ENCODE data around the gene ADAMTS19.

The ADAMTS19 gene

DNA sequence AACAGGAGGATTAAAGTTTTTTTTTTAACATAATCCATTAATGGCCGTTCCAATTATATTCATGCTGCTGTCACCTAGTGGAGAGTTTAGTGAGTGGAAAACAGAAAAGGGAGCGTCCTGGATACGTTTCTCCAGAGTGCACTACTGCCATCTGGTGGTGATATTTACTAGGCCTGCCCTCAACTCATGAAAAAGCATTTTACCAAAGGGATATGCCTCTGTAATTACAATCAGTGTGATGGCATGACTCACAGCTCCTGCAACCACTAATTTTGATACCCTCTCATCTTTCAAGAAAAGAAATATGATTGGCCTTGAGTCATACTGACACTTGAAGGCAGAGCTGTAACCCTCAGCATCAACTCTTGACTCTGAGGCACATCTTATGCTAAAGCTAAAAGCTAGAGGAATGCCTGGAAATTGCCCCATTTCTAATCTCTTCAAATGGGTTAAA lies 307.9 kb downstream of the ADAMTS19 start:
- Histone ChIP-seq H3K36me3 (no peaks in the 10 kb centered on the region), H3K4me3 (no peak overlapping the region), H3K4me1 (peaks cover 0 to 4% (median 0%) of the 10 kb centered on the region in 4 donors), H3K9me3 (no peaks in the 10 kb centered on the region), H3K27me3 (no peaks in the 10 kb centered on the region), H3K27ac (no peak overlapping the region)
- intact Hi-C loops (cut with DNase I; ENCODE audit: low total_unique reads): loop anchor here (5.0 kb wide), 1 partner anchor 861 kb away; no protein-coding TSS in a partner anchor
- TF ChIP-seq, protein P1, sequence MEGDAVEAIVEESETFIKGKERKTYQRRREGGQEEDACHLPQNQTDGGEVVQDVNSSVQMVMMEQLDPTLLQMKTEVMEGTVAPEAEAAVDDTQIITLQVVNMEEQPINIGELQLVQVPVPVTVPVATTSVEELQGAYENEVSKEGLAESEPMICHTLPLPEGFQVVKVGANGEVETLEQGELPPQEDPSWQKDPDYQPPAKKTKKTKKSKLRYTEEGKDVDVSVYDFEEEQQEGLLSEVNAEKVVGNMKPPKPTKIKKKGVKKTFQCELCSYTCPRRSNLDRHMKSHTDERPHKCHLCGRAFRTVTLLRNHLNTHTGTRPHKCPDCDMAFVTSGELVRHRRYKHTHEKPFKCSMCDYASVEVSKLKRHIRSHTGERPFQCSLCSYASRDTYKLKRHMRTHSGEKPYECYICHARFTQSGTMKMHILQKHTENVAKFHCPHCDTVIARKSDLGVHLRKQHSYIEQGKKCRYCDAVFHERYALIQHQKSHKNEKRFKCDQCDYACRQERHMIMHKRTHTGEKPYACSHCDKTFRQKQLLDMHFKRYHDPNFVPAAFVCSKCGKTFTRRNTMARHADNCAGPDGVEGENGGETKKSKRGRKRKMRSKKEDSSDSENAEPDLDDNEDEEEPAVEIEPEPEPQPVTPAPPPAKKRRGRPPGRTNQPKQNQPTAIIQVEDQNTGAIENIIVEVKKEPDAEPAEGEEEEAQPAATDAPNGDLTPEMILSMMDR (IDR thresholded peaks at IDR 0.05): peak; percentile 87 to 97
- peak; percentile 55 to 65 for DNase-seq

DNA sequence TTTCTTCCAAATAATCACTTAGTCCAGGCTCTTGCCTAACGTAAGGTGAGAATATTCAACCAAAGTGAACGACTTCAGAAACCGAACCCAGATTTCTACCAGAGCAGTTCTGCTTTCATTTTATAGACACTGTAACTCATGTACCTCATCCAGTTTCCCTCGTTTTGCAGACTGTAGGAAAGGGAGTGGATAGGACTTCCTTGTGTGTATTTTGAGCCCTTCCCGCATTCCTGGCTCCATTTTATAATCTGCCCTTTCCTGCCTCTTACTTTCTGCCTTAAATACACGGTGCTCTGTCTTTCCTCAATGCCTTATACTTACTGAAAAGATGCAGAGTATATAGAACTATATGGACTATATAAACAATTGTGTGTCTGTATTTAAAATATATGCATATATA lies 308.6 kb downstream of the ADAMTS19 start:
- no peaks in the 10 kb centered on the region for H3K27me3 ChIP-seq
- H3K27ac ChIP-seq: no peak overlapping the region
- H3K4me1 ChIP-seq: peaks cover 0 to 4% (median 0%) of the 10 kb centered on the region in 4 donors
- H3K36me3 ChIP-seq: no peaks in the 10 kb centered on the region
- no peak overlapping the region for H3K4me3 ChIP-seq
- TF ChIP-seq, protein P1 (IDR thresholded peaks at IDR 0.05): no peak
- H3K9me3 ChIP-seq: no peaks in the 10 kb centered on the region
- intact Hi-C loops (cut with DNase I; ENCODE audit: low total_unique reads): loop anchor here (5.0 kb wide), 1 partner anchor 861 kb away; no protein-coding TSS in a partner anchor
- no peak for DNase-seq

DNA sequence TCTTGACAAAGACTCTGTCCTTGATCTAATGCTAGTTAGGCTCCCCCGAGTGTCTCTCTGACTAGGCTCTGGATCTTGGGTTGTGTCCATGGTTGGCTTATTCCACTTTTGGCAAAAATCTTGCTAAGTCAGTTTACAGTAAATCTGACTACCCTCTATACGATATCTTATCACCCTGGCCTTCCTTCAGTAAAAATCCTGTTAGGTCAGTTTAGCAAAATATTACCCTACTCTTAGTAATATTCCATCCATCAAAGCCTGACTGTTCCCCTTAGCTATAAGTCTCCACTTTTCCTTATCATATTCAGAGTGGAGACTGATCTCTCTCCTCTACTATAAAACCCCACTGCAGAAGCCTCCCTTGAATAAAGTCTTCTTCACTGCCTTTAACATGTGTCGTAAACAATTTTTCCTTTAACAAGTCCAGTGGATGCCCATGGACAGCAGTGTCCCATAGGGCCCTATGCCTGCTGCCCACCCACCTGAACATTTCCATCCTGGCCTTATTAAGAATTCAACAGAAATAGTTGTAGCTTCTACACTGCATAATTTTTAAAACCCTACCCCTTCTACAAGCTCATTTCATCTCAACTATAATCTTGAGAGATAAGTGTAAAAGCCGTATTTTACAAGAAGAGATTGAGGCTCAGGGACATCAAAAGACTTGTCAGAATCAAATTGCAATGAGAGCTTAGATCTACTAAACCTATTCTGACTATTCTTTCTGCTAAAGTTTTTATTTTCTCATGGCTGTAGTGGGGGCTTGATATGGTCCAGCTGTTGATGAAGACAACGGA lies 310.1 kb downstream of the ADAMTS19 start:
- DNase-seq: no peak
- TF ChIP-seq, protein P1 (IDR thresholded peaks at IDR 0.05): no peak
- intact Hi-C loops (cut with DNase I; ENCODE audit: low total_unique reads): no loop called here
- no peaks in the 10 kb centered on the region for H3K9me3 ChIP-seq
- no peaks in the 10 kb centered on the region for H3K36me3 ChIP-seq
- H3K4me1 ChIP-seq: peaks cover 0 to 4% (median 0%) of the 10 kb centered on the region in 4 donors
- H3K4me3 ChIP-seq: no peak overlapping the region
- no peak overlapping the region for H3K27ac ChIP-seq
- H3K27me3 ChIP-seq: no peaks in the 10 kb centered on the region

DNA sequence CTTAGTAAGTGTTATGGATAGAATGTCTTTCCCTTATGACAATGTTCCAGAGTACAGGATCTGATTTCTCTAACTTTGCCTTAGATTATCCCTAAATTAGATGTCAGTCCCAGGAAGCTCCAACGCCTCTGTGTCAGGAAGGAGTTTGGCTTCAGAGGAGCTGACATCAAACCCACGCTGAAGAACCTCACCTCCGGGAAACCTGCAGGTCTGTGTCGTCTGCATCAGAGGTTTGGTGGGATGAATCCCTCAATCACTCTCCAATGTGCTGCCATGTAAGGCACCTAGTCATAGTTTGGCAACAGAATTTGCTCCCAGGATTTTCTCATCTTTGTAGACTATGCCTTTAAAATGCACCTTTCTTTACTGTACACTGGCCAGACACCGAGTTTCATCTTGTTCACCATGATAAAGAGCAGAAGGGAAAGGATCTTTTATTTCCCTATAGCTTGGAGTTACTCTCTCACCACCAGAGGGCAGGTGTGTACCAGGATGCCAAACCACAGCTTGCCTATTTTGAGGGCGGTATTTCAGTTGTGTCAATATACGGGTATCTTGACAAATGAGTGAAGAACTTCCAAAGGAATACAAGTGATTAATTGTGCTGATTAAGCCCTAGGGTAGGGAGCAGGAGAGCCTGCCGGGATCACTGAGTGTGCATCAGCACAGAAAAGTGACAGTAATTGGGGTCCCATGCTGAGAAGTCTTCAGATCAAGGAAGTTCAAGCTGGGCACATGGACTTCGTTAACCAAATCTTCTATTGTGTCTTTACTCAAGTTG lies 311.1 kb downstream of the ADAMTS19 start:
- TF ChIP-seq, protein P1 (IDR thresholded peaks at IDR 0.05): peak; percentile 41 to 62
- H3K36me3 ChIP-seq: no peaks in the 10 kb centered on the region
- intact Hi-C loops (cut with DNase I; ENCODE audit: low total_unique reads): no loop called here

DNA sequence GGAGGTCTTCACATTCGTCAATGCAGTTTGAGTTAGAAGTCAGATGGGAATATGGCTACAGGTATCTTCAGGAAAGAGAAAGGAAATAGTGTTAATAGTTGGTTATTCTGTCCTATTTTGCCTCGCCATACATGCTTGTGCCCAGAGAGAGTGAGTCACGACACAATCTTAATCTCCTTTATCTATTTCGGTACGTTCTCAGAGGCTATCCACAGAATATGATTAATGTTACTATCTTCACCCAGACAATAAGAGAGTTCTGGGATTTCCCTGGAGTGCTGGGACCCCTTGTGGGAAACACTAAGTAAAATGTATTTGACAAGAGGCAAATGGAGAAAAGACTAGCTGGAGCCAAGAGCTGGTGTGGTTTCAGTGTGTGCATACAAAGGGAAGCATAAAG lies 313.3 kb downstream of the ADAMTS19 start:
- Histone ChIP-seq H3K27me3 (no peaks in the 10 kb centered on the region), H3K4me3 (no peak overlapping the region), H3K4me1 (peaks cover 0 to 4% (median 0%) of the 10 kb centered on the region in 4 donors), H3K36me3 (no peaks in the 10 kb centered on the region), H3K27ac (no peak overlapping the region), H3K9me3 (no peaks in the 10 kb centered on the region)
- no peak for DNase-seq
- TF ChIP-seq, protein P1 (IDR thresholded peaks at IDR 0.05): no peak
- intact Hi-C loops (cut with DNase I; ENCODE audit: low total_unique reads): no loop called here

More for the DNA sequence above, 311.1 kb downstream of the ADAMTS19 start:
- Histone ChIP-seq H3K27ac (no peak overlapping the region), H3K9me3 (no peaks in the 10 kb centered on the region), H3K4me3 (no peak overlapping the region), H3K27me3 (no peaks in the 10 kb centered on the region), H3K4me1 (peaks cover 0 to 4% (median 0%) of the 10 kb centered on the region in 4 donors)
- DNase-seq: peak; percentile 31 to 62

Measured in tibial artery (tissue), 4 donors.